ENCODE measurements around the gene LRP8. TPM values are rescaled to one million over a fixed set of nuclear protein-coding genes. Genes with fewer than 3 reads are reported as not detected.

The LRP8 gene
- 4.4 and 5.2 TPM in 2 replicates for total RNA-seq
- long read RNA-seq: 0 reads

- peak; percentile 53 for DNase-seq (ENCODE audit: low spot score, unreplicated experiment)
- H3K27ac Mint-ChIP-seq: peak within 1 kb of the TSS; percentile 67
- peaks cover 9% of the 10 kb centered on the region for H3K4me1 Mint-ChIP-seq (ENCODE audit: low read depth)
- no peaks in the 10 kb centered on the region for H3K36me3 Mint-ChIP-seq (ENCODE audit: insufficient read depth)
- H3K4me3 Mint-ChIP-seq (ENCODE audit: low read depth): peak within 1 kb of the TSS; percentile 84
- H3K27me3 Mint-ChIP-seq: peaks cover 74% of the 10 kb centered on the region
- TF ChIP-seq CTCF (IDR thresholded peaks at IDR 0.05; ENCODE audit: unreplicated experiment): no peak
- H3K9me3 Mint-ChIP-seq (ENCODE audit: low read depth): no peaks in the 10 kb centered on the region
Measured at GRCh38 chr1:53328009-53328461, at the start of gene LRP8. Gene LRP8 (minus strand): TSS chr1:53328070. CDS start chr1:53327912, 158 bp downstream.

GRCh38 chr1:53377438-53377841 lies 49.6 kb upstream of the LRP8 start:
- Mint-ChIP-seq H3K9me3 (ENCODE audit: low read depth) (no peaks in the 10 kb centered on the region), H3K4me1 (ENCODE audit: low read depth) (peaks cover 5% of the 10 kb centered on the region), H3K36me3 (ENCODE audit: insufficient read depth) (no peaks in the 10 kb centered on the region), H3K4me3 (ENCODE audit: low read depth) (no peak overlapping the region), H3K27me3 (peaks cover 32% of the 10 kb centered on the region), H3K27ac (no peak overlapping the region)
- no peak for TF ChIP-seq CTCF (IDR thresholded peaks at IDR 0.05; ENCODE audit: unreplicated experiment)
- DNase-seq (ENCODE audit: low spot score, unreplicated experiment): no peak

DNA sequence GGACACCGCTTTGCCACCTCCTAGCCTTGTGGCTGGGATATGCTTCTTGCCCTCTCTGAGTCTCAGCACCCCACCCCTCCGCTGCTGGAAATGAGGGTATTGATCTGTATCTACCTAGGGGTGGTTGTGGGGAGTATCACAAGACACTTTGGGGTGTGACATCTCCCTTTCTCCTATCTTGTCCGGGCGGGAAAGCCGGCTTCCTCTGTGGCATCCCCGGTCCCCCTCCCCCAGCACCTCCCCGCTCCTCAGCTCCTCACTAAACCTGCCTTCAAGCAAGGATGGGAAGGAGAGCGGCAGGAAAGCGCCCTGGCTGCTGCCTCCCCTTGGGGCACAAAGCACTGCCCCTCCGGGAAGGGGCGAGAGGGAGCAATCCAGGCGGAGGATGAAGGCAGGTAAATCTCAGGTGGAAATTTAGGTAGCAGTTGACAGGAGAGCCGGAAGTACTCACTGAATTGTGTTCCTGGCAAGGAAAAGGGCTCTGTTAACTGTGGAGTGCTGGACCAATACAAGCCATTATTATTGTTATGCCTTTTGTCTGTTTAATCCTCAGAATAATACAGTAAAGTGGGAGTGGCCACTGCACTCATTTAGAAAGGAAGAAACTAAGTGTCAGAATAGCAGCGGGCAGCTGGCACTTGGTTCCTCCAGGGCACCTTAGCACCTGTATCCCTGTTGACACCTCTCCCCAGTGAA lies 49.0 kb upstream of the LRP8 start:
- Mint-ChIP-seq H3K9me3 (ENCODE audit: low read depth) (no peaks in the 10 kb centered on the region), H3K36me3 (ENCODE audit: insufficient read depth) (no peaks in the 10 kb centered on the region), H3K27ac (no peak overlapping the region), H3K4me3 (ENCODE audit: low read depth) (no peak overlapping the region), H3K4me1 (ENCODE audit: low read depth) (peaks cover 5% of the 10 kb centered on the region), H3K27me3 (peaks cover 33% of the 10 kb centered on the region)
- no peak for TF ChIP-seq CTCF (IDR thresholded peaks at IDR 0.05; ENCODE audit: unreplicated experiment)
- no peak for DNase-seq (ENCODE audit: low spot score, unreplicated experiment)

GRCh38 chr1:53376041-53376461 lies 48.2 kb upstream of the LRP8 start:
- DNase-seq (ENCODE audit: low spot score, unreplicated experiment): no peak
- H3K9me3 Mint-ChIP-seq (ENCODE audit: low read depth): no peaks in the 10 kb centered on the region

GRCh38 chr1:53375440-53375839 lies 47.6 kb upstream of the LRP8 start:
- no peaks in the 10 kb centered on the region for H3K9me3 Mint-ChIP-seq (ENCODE audit: low read depth)
- H3K4me3 Mint-ChIP-seq (ENCODE audit: low read depth): no peak overlapping the region
- H3K27ac Mint-ChIP-seq: no peak overlapping the region
- no peak for TF ChIP-seq CTCF (IDR thresholded peaks at IDR 0.05; ENCODE audit: unreplicated experiment)
- no peaks in the 10 kb centered on the region for H3K36me3 Mint-ChIP-seq (ENCODE audit: insufficient read depth)
- peaks cover 5% of the 10 kb centered on the region for H3K4me1 Mint-ChIP-seq (ENCODE audit: low read depth)
- H3K27me3 Mint-ChIP-seq: peaks cover 33% of the 10 kb centered on the region
- DNase-seq (ENCODE audit: low spot score, unreplicated experiment): no peak

More at GRCh38 chr1:53376041-53376461, 48.2 kb upstream of the LRP8 start:
- peaks cover 32% of the 10 kb centered on the region for H3K27me3 Mint-ChIP-seq
- no peak for TF ChIP-seq CTCF (IDR thresholded peaks at IDR 0.05; ENCODE audit: unreplicated experiment)
- H3K4me3 Mint-ChIP-seq (ENCODE audit: low read depth): no peak overlapping the region
- H3K36me3 Mint-ChIP-seq (ENCODE audit: insufficient read depth): no peaks in the 10 kb centered on the region
- H3K4me1 Mint-ChIP-seq (ENCODE audit: low read depth): peaks cover 5% of the 10 kb centered on the region
- no peak overlapping the region for H3K27ac Mint-ChIP-seq
